ENCODE data around the gene TACC2. TPM values are rescaled to one million over a fixed set of nuclear protein-coding genes. Genes with fewer than 3 reads are reported as not detected.

TACC2 gene
- total and polyA plus RNA-seq, 4 donors = 43.3 to 309 (median 127) TPM

DNA sequence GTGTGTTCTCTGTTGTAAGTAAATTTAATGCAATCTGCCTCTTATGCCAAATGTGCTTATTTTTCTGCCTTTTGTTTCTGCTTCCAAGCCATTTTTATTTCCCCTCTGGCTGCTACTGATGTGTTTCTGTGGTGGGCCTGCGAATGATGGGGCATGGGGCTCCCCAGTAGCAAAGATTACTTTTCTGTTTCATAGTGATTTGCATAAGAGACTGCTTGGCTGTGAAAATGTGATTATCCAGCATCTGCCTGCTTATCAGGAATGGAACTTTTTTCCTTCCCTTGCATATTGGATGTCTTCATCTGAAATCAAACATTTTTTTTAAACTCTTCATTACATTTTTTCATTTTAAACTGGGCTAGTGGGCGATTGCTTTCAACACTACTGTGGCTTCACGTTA lies 224.4 kb downstream of the TACC2 start:
- ATAC-seq (ENCODE audit: insufficient read depth, low FRiP score) = no peak
- Histone ChIP-seq H3K9ac (ENCODE audit: insufficient read depth in 1 of 2, low read length in 2 of 2) (no peak overlapping the region), H3K4me1 (ENCODE audit: control insufficient read depth in 5 of 5, insufficient read depth in 5 of 5, low read length in 5 of 5) (peaks cover 0 to 7% (median 0%) of the 10 kb centered on the region in 5 donors), H3K4me3 (no peak overlapping the region), H3K9me3 (ENCODE audit: control insufficient read depth in 4 of 4, insufficient read depth in 3 of 4, low read length in 3 of 4) (no peaks in the 10 kb centered on the region), H3K36me3 (ENCODE audit: control insufficient read depth in 4 of 4, insufficient read depth in 4 of 4, low read length in 4 of 4) (peaks cover 0 to 29% (median 11%) of the 10 kb centered on the region in 4 donors), H3K27me3 (ENCODE audit: control insufficient read depth in 3 of 3, insufficient read depth in 3 of 3, low read length in 2 of 3) (no peaks in the 10 kb centered on the region), H3K27ac (ENCODE audit: low read depth in 1 of 2, low read length in 1 of 2) (no peak overlapping the region)
- 85 to 88% methylated on average over 3 of the region's 3 CpGs for WGBS, 2 donors
- TF ChIP-seq, protein P1, sequence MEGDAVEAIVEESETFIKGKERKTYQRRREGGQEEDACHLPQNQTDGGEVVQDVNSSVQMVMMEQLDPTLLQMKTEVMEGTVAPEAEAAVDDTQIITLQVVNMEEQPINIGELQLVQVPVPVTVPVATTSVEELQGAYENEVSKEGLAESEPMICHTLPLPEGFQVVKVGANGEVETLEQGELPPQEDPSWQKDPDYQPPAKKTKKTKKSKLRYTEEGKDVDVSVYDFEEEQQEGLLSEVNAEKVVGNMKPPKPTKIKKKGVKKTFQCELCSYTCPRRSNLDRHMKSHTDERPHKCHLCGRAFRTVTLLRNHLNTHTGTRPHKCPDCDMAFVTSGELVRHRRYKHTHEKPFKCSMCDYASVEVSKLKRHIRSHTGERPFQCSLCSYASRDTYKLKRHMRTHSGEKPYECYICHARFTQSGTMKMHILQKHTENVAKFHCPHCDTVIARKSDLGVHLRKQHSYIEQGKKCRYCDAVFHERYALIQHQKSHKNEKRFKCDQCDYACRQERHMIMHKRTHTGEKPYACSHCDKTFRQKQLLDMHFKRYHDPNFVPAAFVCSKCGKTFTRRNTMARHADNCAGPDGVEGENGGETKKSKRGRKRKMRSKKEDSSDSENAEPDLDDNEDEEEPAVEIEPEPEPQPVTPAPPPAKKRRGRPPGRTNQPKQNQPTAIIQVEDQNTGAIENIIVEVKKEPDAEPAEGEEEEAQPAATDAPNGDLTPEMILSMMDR (IDR thresholded peaks at IDR 0.05; ENCODE audit: control extremely low read depth, extremely low read depth) = no peak
- no peak for DNase-seq

DNA sequence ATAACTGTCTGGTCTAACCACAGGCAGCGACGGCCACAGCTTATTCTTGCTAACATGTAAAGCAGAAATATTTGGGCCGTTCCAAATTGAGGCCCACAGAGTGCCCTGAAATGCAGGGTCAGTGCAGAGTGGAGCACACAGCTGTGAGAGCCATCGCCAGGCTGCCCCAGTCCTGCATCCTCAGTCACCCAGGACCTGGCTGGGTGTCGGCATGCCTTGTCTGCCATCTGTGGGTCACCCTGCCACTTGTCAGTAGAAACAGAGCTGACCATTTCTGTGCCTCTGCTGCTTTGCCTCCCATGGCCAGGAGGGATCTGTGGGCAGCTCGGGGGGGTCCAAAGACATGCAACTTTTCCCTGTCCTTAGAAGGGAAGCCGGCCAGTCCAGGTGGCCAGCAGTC lies 224.8 kb downstream of the TACC2 start:
- no peaks in the 10 kb centered on the region for H3K9me3 ChIP-seq (ENCODE audit: control insufficient read depth in 4 of 4, insufficient read depth in 3 of 4, low read length in 3 of 4)
- peaks cover 0 to 7% (median 0%) of the 10 kb centered on the region in 5 donors for H3K4me1 ChIP-seq (ENCODE audit: control insufficient read depth in 5 of 5, insufficient read depth in 5 of 5, low read length in 5 of 5)
- H3K27me3 ChIP-seq (ENCODE audit: control insufficient read depth in 3 of 3, insufficient read depth in 3 of 3, low read length in 2 of 3) = no peaks in the 10 kb centered on the region
- 88 to 89% methylated on average over 7 of the region's 7 CpGs for WGBS, 2 donors
- no peak for ATAC-seq (ENCODE audit: insufficient read depth, low FRiP score)
- DNase-seq = no peak
- no peak overlapping the region for H3K27ac ChIP-seq (ENCODE audit: low read depth in 1 of 2, low read length in 1 of 2)
- no peak overlapping the region for H3K9ac ChIP-seq (ENCODE audit: insufficient read depth in 1 of 2, low read length in 2 of 2)
- H3K36me3 ChIP-seq (ENCODE audit: control insufficient read depth in 4 of 4, insufficient read depth in 4 of 4, low read length in 4 of 4) = peaks cover 0 to 32% (median 11%) of the 10 kb centered on the region in 4 donors
- no peak overlapping the region for H3K4me3 ChIP-seq
- TF ChIP-seq, protein P1 (IDR thresholded peaks at IDR 0.05; ENCODE audit: control extremely low read depth, extremely low read depth) = no peak

DNA sequence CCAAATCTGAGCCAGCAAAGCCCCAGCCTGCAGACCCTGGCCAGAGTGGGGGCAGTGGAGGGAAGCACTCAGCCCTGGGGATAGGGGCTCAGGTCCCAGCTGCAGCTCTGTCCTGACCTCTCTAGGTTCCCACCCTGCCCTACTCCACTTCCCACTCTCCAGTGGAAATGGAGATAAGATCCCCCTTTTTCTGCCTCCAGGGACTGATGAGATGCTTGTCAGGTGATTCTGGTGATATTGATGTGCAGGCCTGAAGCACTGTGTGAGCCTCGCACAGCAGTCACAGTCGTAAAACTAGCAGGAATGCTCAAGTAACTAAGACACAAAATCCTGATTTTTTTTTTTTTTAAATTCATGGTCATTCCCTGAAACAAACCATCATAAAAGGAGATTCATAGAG lies 227.1 kb downstream of the TACC2 start:
- H3K4me3 ChIP-seq = no peak overlapping the region
- DNase-seq (no peak), ATAC-seq (ENCODE audit: insufficient read depth, low FRiP score) (no peak)
- no peaks in the 10 kb centered on the region for H3K9me3 ChIP-seq (ENCODE audit: control insufficient read depth in 4 of 4, insufficient read depth in 3 of 4, low read length in 3 of 4)
- no peak overlapping the region for H3K27ac ChIP-seq (ENCODE audit: low read depth in 1 of 2, low read length in 1 of 2)
- 93 to 96% methylated on average over 2 of the region's 2 CpGs for WGBS, 2 donors
- H3K9ac ChIP-seq (ENCODE audit: insufficient read depth in 1 of 2, low read length in 2 of 2) = no peak overlapping the region
- H3K4me1 ChIP-seq (ENCODE audit: control insufficient read depth in 5 of 5, insufficient read depth in 5 of 5, low read length in 5 of 5) = peaks cover 0 to 7% (median 0%) of the 10 kb centered on the region in 5 donors
- peaks cover 0 to 31% (median 17%) of the 10 kb centered on the region in 4 donors for H3K36me3 ChIP-seq (ENCODE audit: control insufficient read depth in 4 of 4, insufficient read depth in 4 of 4, low read length in 4 of 4)
- TF ChIP-seq, protein P1 (IDR thresholded peaks at IDR 0.05; ENCODE audit: control extremely low read depth, extremely low read depth) = no peak
- no peaks in the 10 kb centered on the region for H3K27me3 ChIP-seq (ENCODE audit: control insufficient read depth in 3 of 3, insufficient read depth in 3 of 3, low read length in 2 of 3)

DNA sequence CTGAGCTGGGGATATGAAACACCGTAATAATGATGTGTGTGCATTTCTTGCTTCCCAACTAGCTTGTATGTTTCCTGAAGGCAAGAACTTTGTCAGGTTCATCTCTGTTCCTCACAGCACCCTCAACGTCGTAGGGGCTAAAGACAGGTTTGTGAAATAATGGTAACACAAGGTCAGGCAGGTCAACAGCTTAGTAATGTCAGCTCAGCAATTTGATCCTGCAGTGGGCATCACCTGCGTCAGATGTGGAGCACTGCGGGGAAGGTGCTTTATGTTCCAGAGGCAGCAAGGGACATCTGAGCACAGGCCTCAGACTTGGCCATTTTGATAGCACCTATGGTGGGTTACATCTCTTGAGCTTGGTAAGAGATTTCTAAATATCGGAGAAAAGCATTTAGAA lies 230.4 kb downstream of the TACC2 start:
- Histone ChIP-seq H3K4me1 (ENCODE audit: control insufficient read depth in 5 of 5, insufficient read depth in 5 of 5, low read length in 5 of 5) (no peaks in the 10 kb centered on the region), H3K27ac (ENCODE audit: low read depth in 1 of 2, low read length in 1 of 2) (no peak overlapping the region), H3K36me3 (ENCODE audit: control insufficient read depth in 4 of 4, insufficient read depth in 4 of 4, low read length in 4 of 4) (peaks cover 0 to 38% (median 14%) of the 10 kb centered on the region in 4 donors), H3K4me3 (no peak overlapping the region), H3K9me3 (ENCODE audit: control insufficient read depth in 4 of 4, insufficient read depth in 3 of 4, low read length in 3 of 4) (no peaks in the 10 kb centered on the region), H3K27me3 (ENCODE audit: control insufficient read depth in 3 of 3, insufficient read depth in 3 of 3, low read length in 2 of 3) (no peaks in the 10 kb centered on the region), H3K9ac (ENCODE audit: insufficient read depth in 1 of 2, low read length in 2 of 2) (no peak overlapping the region)
- 87 to 94% methylated on average over 6 of the region's 6 CpGs for WGBS, 2 donors
- no peak for ATAC-seq (ENCODE audit: insufficient read depth, low FRiP score)
- TF ChIP-seq, protein P1 (IDR thresholded peaks at IDR 0.05; ENCODE audit: control extremely low read depth, extremely low read depth) = no peak
- no peak for DNase-seq

Measured in lung (tissue), 12 donors.